Fibroblast of lung (primary cell): Measurements from ENCODE around the gene TANC1. TPM values are rescaled to one million over a fixed set of nuclear protein-coding genes. Genes with fewer than 3 reads are reported as not detected.
A peak's percentile ranks its signal among the peaks of the same experiment; 100 is the strongest.

Experiments used
- DNase-seq, 2 donors: peaks; one replicate each; pipeline versions ENCODE4 v3.0.0 to v3.0.0-alpha.2; 2010; ENCODE audit warnings: low read depth in 2 of 2
- H2AFZ ChIP-seq: 2 replicates; pipeline ENCODE4 v1.5.1; 2012; ENCODE audit warnings: low read length, control low read depth, inconsistent platforms
- H3K27ac ChIP-seq: 2 replicates; pipeline ENCODE4 v1.5.1; 2011; ENCODE audit warnings: low read length, control low read depth; ENCODE audit not compliant: insufficient read depth
- H3K27me3 ChIP-seq: 2 replicates; pipeline ENCODE4 v1.5.1; 2011; ENCODE audit warnings: mild to moderate bottlenecking, low read length; ENCODE audit not compliant: control insufficient read depth, insufficient read depth
- H3K36me3 ChIP-seq: 2 replicates; pipeline ENCODE4 v1.5.1; 2011; ENCODE audit warnings: low read length; ENCODE audit not compliant: control insufficient read depth, insufficient read depth
- H3K4me1 ChIP-seq: 2 replicates; pipeline ENCODE4 v1.5.1; 2011; ENCODE audit warnings: low read length; ENCODE audit not compliant: control insufficient read depth, insufficient read depth; ENCODE audit errors: extremely low read depth
- H3K4me2 ChIP-seq: 2 replicates; pipeline ENCODE4 v1.5.1; 2011; ENCODE audit warnings: low read length, control low read depth; ENCODE audit not compliant: insufficient read depth; ENCODE audit errors: extremely low read depth
- H3K4me3 ChIP-seq, 4 experiments: fragments of 200-600 bp in 1 of 4; sonication (generic) in 1 of 4; replicated peaks in 1 of 4; 2 replicates each; pipeline ENCODE4 v1.5.1; 2011 to 2016; ENCODE audit warnings: low read length in 4 of 4, low read depth in 3 of 4, mild to moderate bottlenecking in 3 of 4, control low read depth in 2 of 4, inconsistent platforms in 1 of 4, mixed read lengths in 1 of 4; ENCODE audit not compliant: insufficient read depth in 1 of 4; ENCODE audit errors: control extremely low read depth in 1 of 4
- H3K79me2 ChIP-seq: 2 replicates; pipeline ENCODE4 v1.5.1; 2012; ENCODE audit warnings: mild to moderate bottlenecking, low read length, inconsistent platforms; ENCODE audit not compliant: control insufficient read depth, insufficient read depth
- H3K9ac ChIP-seq: 2 replicates; pipeline ENCODE4 v1.5.1; 2011; ENCODE audit warnings: mild to moderate bottlenecking, low read length, control low read depth; ENCODE audit not compliant: insufficient read depth
- H3K9me3 ChIP-seq: 2 replicates; pipeline ENCODE4 v1.5.1; 2012; ENCODE audit warnings: low read depth, low read length; ENCODE audit not compliant: control insufficient read depth, insufficient read depth
- H4K20me1 ChIP-seq: 2 replicates; pipeline ENCODE4 v1.5.1; 2011; ENCODE audit warnings: low read length; ENCODE audit not compliant: control insufficient read depth, insufficient read depth; ENCODE audit errors: extremely low read depth
- EZH2 ChIP-seq: IDR thresholded peaks from 2 replicates; pipeline ENCODE4 v1.5.1; 2012; ENCODE audit warnings: low read length, control low read depth, mild to moderate bottlenecking; ENCODE audit errors: missing control alignments
- polyA plus RNA-seq, 2 donors: library from polyadenylated mRNA; depleted of rRNA in 1 of 2; stranded (reverse) in 1 of 2; unstranded in 1 of 2; fragments of >200 nt; gene quantifications; 2 replicates each; pipeline ENCODE4 v1.2.1, GENCODE V29; 2011 to 2012; ENCODE audit warnings: missing spikeins in 1 of 2
- total RNA-seq: library from RNA; depleted of rRNA; stranded (reverse); fragments of >200 nt; gene quantifications from 2 replicates; pipeline ENCODE4 v1.2.1, GENCODE V29; 2014
- TF ChIP-seq, protein P1 (sequence below), 2 donors: IDR thresholded peaks in 1 of 2; conservative IDR thresholded peaks in 1 of 2; 1 replicate in 1 of 2; 2 replicates in 1 of 2; pipeline ENCODE4 v1.5.1; 2011 to 2012; ENCODE audit warnings: low read length in 2 of 2, control low read depth in 1 of 2, inconsistent platforms in 1 of 2, low read depth in 1 of 2, mild to moderate bottlenecking in 1 of 2

Gene TANC1
- total and polyA plus RNA-seq, 2 donors (not counting 1 experiment from before 2014, with no cell fraction given), result 32.7 to 41.9 TPM

DNA sequence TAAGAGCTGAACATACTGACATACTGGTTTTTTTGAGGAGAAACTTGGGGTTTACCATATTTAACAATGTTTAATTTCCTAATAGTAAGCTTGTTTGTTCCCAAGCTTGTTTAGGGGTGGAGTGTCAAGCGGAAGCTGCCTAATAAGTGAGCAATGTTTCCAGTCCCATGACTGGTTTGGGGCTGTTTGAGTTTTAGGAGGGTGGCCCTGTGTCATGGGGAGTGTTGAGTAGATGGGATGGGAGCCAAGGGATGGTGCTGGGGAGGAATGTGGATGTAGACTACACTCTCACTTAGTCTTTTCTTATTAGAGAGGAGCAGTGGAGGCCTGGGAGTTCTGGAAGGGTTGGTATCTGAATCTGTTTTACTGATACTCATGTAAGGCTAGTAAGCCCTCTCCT is 128.5 kb downstream of the TANC1 start:
- no peak overlapping the region for H3K4me2 ChIP-seq
- H3K9ac ChIP-seq, result no peak overlapping the region
- no peak overlapping the region for H2AFZ ChIP-seq
- H3K79me2 ChIP-seq, result peaks cover 7% of the 10 kb centered on the region
- H4K20me1 ChIP-seq, result no peaks in the 10 kb centered on the region
- H3K36me3 ChIP-seq, result no peaks in the 10 kb centered on the region
- H3K4me1 ChIP-seq, result peaks cover 24% of the 10 kb centered on the region
- no peaks in the 10 kb centered on the region for H3K27me3 ChIP-seq
- no peak for DNase-seq
- H3K27ac ChIP-seq, result no peak overlapping the region
- H3K9me3 ChIP-seq, result no peaks in the 10 kb centered on the region
- no peak for TF ChIP-seq EZH2
- TF ChIP-seq, protein P1, sequence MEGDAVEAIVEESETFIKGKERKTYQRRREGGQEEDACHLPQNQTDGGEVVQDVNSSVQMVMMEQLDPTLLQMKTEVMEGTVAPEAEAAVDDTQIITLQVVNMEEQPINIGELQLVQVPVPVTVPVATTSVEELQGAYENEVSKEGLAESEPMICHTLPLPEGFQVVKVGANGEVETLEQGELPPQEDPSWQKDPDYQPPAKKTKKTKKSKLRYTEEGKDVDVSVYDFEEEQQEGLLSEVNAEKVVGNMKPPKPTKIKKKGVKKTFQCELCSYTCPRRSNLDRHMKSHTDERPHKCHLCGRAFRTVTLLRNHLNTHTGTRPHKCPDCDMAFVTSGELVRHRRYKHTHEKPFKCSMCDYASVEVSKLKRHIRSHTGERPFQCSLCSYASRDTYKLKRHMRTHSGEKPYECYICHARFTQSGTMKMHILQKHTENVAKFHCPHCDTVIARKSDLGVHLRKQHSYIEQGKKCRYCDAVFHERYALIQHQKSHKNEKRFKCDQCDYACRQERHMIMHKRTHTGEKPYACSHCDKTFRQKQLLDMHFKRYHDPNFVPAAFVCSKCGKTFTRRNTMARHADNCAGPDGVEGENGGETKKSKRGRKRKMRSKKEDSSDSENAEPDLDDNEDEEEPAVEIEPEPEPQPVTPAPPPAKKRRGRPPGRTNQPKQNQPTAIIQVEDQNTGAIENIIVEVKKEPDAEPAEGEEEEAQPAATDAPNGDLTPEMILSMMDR (conservative IDR thresholded peaks at IDR 0.05 in 1 of 2, IDR thresholded peaks at IDR 0.05 in 1 of 2; ENCODE audit: low read depth in 1 of 2, low read length in 2 of 2), result no peak
- no peak overlapping the region for H3K4me3 ChIP-seq

DNA sequence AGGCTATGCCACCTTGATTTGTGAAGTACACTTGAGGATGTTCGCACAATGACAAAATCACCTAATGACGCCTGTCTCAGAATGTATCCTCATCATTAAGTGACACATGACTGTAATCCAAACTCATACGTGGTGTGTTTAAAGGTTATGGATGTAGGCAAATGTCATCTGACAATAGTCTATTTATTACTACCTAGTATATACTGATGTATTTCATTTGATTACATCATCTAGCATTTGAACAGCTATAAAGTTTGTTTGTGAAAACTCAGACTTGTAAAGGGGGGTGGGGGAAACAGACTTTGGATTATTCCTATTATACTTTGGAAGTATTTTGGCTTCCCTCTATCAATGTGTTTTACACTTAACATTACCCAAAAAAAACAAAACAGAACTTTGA is 129.9 kb downstream of the TANC1 start:
- H3K27ac ChIP-seq, result no peak overlapping the region

DNA sequence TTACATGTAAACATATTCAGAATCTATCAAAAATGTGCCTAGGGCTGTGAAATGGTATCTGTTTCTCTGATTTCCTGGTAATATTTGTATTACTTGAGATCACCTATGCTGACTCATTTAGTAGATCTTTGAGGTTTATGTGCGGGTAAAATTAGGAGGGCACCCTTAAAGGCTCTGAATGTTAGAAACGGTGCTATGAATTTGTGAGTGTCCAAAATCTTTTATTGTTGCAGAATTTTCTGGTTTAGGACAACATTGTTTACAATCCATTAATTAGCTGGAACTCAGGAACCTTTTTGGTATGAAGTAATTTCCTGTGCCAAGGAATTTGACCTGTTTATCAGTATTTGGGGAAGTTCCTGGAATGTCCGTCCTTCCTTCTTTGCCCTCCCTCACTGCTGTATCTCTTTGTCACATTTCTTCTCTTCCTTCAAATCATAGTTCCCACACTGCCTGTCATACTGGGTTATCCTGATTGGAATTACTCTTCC is 130.5 kb downstream of the TANC1 start:
- Histone ChIP-seq H3K4me2 (no peak overlapping the region), H3K4me1 (peaks cover 9% of the 10 kb centered on the region), H3K9ac (no peak overlapping the region), H2AFZ (no peak overlapping the region), H3K27me3 (no peaks in the 10 kb centered on the region), H3K4me3 (no peak overlapping the region), H3K9me3 (no peaks in the 10 kb centered on the region), H3K27ac (no peak overlapping the region), H4K20me1 (no peaks in the 10 kb centered on the region), H3K36me3 (no peaks in the 10 kb centered on the region), H3K79me2 (no peaks in the 10 kb centered on the region)
- DNase-seq, result peak in 1 of 2 donors; percentile 73
- TF ChIP-seq, protein P1 (conservative IDR thresholded peaks at IDR 0.05 in 1 of 2, IDR thresholded peaks at IDR 0.05 in 1 of 2; ENCODE audit: low read depth in 1 of 2, low read length in 2 of 2), result no peak
- no peak for TF ChIP-seq EZH2

More for the DNA sequence above, 129.9 kb downstream of the TANC1 start:
- Histone ChIP-seq H3K4me3 (no peak overlapping the region), H3K9me3 (no peaks in the 10 kb centered on the region), H3K27me3 (no peaks in the 10 kb centered on the region), H3K9ac (no peak overlapping the region), H3K4me1 (peaks cover 12% of the 10 kb centered on the region), H3K4me2 (no peak overlapping the region), H2AFZ (no peak overlapping the region), H3K36me3 (no peaks in the 10 kb centered on the region), H3K79me2 (no peaks in the 10 kb centered on the region), H4K20me1 (no peaks in the 10 kb centered on the region)
- TF ChIP-seq EZH2, result no peak
- TF ChIP-seq, protein P1 (conservative IDR thresholded peaks at IDR 0.05 in 1 of 2, IDR thresholded peaks at IDR 0.05 in 1 of 2; ENCODE audit: low read depth in 1 of 2, low read length in 2 of 2), result no peak
- DNase-seq, result peak in 1 of 2 donors; percentile 56
